Mucosa of gallbladder (tissue), 1 donor: ENCODE results near the gene ZNF362. TPM values are rescaled to one million over a fixed set of nuclear protein-coding genes. Genes with fewer than 3 reads are reported as not detected.

Experiments used
- DNase-seq: peaks from one replicate; pipeline ENCODE4 v3.0.0-alpha.2; 2020; ENCODE audit warnings: low spot score
- total RNA-seq: library from RNA; stranded (reverse); gene quantifications from one replicate; pipeline ENCODE4 v1.2.1, GENCODE V29; 2021
- donor health status: DM: no; HTN: no; CAD: no.

The ZNF362 gene
- total RNA-seq, 1 donor from 2014 or later: 39.9 TPM

DNA sequence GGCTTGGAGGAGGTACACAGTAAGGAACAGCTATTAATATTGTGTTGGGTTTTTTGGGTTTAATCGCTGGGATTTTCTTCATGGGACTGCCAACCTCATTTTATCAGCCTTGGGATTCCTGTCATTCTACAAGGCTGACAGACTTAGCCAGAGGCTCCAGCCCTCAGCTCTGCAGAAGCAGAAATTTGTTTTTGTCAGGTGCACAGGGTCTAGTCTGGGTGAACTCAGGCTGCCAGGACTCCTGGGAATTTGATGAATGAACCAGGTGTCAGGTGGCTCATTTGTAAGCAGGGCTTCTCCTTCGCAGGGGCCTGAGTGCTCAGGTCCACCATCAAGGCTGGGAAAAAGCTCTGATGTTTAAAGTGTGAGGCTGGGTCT is 11.5 kb upstream of the ZNF362 start:
- no peak for DNase-seq

- DNase-seq: no peak
These were observed 10.1 kb upstream of the ZNF362 start for GRCh38 chr1:33246171-33246570.

GRCh38 chr1:33247545-33247944 is 8.7 kb upstream of the ZNF362 start:
- no peak for DNase-seq

GRCh38 chr1:33248244-33248643 is 8.0 kb upstream of the ZNF362 start:
- no peak for DNase-seq

DNA sequence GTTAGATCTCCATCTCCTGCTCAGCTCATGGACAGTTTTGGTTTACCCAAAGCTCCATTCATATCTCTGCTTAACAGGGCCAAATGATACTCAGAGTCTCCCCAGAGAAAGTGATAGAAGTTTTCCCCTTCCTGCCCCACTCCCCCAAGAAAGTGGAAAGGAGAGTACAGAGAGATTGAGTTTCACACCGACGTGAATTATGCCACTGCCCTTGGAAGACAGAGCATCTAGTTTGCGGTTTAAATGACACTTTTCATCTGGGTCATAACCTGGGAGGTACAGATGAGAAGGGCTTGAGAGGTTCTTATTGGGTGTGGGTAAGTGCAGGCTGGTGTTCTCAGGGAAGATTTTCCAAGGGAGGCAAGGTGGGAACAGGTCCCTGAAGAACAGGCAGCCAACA is 6.9 kb upstream of the ZNF362 start:
- no peak for DNase-seq

GRCh38 chr1:33250217-33250616 is 6.1 kb upstream of the ZNF362 start:
- DNase-seq: no peak

DNA sequence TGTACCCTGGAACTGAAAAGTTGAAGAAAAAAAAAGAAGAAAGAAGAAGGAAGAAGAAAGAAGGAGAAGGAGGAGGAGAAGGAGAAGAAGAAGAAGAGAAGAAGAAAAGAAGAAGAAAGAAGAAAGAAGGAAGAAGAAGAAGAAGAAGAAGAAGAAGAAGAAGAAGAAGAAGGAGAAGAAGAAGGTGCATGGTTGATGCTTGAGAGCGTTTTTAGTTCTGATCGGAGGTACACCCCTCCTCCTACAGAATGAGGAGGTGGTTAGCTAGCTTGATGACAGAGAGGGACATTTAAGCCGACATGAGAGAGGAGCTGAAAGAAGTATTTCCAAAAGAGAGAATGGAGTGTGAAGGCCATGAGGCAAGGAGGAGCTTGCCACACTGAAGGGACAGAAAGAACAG is 5.6 kb upstream of the ZNF362 start:
- no peak for DNase-seq

- DNase-seq: no peak
These were observed 1.8 kb upstream of the ZNF362 start for GRCh38 chr1:33254491-33254890.

- peak; percentile 80 for DNase-seq
These were observed 708 bp upstream of the ZNF362 start for GRCh38 chr1:33255347-33256220.

GRCh38 chr1:33256221-33256470 is 146 bp upstream of the ZNF362 start:
- no peak for DNase-seq

- no peak for DNase-seq
These were observed 997 bp downstream of the ZNF362 start for GRCh38 chr1:33257207-33257771.

DNA sequence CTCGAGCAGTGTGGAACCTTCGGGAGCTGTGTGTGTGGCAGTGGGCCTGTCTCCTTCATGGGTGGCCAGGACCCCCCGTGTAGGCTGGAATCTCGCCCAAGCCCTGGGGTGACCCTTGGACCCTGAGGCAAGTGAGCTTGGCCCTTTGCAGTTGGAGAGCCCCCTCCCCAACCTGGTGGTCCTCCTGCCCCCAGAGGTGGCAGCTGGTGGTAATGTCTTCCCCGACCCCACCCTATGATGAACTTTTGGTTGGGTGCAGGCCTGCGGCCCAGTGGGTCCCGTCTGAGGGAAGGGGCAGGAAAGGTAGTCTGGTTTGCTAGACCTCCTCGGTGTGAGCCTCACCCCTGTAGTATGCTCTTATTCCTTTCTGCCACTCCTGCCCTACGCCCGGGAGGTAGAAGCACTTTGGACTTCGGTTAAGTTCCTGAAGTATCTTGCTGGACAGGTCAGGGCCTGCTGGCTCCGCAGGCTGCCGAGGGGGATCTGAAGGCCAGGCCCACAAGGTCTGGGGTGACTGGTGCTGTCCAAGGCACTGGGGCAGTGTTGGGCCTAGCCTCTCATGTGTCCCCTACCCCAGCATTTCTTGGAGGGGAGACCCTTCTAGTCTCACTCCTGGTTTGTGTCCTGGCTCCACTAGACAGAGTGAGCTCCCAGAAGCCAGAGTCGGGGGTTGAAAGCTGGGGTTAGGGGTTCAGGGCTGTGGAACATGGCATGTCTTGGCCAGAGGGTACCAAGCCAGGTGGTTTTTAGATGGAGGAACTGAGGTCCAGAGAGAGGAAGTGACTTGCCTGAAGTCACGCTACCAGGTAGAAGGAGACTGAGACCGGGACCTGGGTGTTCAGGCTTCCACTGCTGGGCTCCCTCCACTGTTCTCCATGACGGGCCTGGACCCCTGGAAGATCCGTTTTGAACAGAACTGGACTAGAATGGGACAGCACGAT is 1.8 kb downstream of the ZNF362 start:
- DNase-seq: peak; percentile 65

DNA sequence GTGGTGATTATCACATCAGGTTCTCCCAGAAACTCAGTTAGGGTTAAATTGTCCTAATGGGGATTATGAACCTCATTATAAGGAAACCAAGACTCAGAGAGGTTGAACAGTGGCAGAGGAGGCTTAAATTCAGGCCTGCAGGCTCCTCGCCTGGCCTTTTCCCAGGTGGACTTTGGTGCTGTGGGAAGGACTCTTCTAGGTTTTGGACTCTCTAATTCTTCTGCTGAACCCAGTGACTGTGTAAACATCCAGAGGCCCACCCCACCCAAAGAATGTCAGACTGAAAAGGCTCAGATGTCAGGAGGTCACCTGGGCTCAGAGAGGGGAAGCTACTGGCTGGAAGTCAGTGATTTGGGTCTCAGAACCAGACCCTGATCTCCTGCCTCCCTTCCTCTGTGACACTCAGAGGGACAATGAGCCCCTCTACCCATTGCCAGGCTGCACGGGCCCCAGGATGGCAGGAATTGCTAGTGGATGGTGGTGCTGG is 2.5 kb downstream of the ZNF362 start:
- DNase-seq: peak; percentile 39

DNA sequence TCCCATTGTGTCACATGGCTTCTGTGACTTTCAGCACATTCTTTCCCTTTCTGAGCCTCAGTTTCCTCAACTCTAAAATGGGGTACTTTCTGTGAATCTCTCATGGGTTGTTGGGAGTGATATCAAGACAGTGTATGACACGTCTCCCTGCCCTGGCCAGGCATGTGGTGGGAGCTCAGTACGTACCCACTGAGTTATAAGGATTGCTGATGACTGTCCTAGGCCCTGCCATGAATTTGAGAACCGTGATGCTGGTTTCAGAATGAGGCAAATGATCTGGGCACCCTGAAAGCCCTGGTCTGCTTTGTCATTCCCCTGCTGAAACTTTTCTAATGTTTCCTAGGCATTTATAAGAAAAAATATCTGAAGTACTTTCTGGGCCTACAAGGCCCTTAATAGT is 3.6 kb downstream of the ZNF362 start:
- no peak for DNase-seq

DNA sequence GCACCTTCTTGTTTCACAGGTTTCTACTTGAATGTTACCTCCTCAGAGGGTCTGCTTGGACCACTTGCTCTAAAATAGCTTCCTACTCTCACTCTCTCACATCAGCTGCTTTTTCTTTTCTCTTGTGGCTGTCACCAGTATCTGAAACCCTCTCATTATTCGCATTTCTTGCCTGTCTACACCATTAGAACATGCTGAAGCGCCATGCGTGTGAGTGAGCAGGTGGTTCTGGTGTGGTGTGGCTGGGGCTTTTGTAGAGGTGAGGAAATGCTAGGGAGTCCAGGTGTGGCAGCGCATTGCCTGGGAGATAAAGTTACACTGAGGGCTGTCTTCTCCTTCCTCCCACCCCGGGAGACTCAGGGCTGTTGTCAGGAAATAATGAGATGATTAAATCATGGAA is 4.1 kb downstream of the ZNF362 start:
- DNase-seq: no peak

GRCh38 chr1:33261344-33261743 is 5.1 kb downstream of the ZNF362 start:
- DNase-seq: no peak

DNA sequence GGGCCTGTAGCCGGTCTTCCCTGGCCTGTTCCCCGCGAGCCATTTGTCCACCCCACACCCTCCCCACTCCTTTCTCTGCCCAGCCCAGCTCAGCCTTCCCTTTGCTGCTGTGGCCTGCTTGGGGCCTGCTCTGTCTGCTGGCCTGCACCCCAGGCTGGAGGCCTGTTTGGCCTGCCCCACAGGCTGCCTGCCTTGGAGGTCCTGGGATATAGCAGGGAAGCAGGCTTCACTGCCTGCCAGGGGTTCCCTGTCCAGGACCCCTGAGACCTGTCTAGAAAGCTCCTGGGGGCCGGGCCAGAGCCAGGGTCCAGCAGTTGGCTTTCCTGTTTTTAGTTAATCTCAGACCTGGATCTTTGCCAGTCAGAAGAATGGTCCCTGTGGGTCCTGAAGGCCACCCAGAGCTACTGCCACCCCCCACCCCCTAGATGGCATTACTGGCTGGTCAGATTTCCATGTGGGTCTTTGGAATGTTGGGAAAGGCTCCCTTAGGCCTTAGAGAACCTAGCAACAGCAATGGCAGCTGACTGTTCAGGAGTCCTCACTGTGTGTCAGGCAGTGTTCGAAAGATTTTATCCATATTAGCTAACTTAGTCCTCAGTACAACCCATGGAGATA is 7.7 kb downstream of the ZNF362 start:
- no peak for DNase-seq

DNA sequence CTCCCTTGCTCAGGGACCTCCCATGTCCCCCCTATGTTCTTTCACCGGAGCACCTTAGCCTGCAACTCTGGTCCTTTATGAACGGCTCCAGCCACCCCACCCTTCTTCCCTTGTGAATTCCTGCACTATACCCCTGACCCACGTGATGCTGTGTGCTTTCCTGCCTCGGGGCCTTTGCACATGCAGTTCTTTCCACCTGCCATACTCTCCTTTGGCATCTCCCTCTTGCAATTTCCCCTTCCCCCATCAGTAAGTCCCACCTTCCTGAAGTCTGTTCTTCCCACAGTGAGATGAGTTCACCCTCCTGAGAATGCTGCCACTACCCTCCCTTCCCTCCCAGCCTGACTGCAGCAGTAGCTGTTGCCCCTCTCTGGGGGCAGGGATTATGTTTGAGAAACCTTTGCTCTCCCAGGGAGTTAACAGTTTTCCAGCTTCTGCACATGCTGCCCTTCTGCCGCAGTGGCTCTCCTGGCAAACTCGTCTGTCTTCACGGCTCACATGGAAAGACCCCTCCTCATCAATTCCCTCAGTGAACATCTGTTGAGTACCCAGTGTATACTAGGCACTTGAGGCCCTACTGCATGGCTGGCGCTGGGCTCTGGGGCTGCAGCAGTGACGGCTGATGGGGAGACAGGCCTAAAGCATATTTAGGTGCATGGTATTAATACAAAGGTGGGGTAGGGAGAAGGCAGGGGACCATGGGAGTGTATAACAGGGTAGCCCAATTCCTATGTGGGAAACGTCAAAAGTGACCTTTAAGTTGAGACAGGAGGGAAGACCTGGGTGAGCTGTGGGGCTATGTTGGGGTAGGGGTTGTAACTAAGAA is 9.7 kb downstream of the ZNF362 start:
- DNase-seq: no peak

- no peak for DNase-seq
These were observed 10.5 kb downstream of the ZNF362 start for GRCh38 chr1:33266766-33267165.

DNA sequence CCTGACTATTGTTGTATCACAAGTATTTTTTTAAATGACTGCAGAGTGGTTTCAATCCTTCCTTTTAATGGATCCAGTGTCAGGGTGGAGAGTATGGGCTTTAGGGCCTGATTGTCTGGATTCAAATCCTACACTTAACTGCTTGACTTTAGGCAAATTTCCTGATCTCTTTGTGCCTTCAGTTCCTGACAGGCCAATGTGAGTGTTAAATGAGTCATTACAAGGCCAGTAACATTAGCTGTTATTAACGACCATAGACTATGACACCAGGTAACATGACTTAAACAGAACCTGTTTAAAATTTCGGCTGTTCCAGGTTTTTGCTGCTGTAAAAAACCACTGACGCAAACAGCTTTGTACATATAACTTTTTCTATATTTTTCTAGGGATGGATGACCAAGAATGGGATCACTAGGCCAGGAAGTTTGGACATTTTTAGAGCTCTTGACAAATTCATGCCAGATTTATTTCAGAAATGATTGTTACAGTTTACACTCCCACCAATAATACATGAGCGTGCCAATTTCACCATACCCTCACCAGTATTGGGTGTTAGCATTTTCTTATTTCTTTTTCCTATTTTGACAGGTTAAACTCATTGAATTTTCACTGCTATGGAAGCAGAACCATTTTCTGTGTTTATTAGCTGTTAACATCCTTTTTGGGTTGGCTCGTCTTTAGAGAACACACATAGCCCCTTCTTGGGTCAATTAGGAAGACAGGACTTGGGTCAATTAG is 11.3 kb downstream of the ZNF362 start:
- DNase-seq: no peak

GRCh38 chr1:33268457-33268856 is 12.2 kb downstream of the ZNF362 start:
- DNase-seq: no peak
